ENCODE measurements around the gene RASGEF1B.

The RASGEF1B gene

GRCh38 chr4:81468678-81469077 is 3.0 kb downstream of the RASGEF1B start:
- FAIRE-seq: no peak
- TF ChIP-seq POU2F2 (IDR thresholded peaks at IDR 0.05; ENCODE audit: low read depth, low read length) (no peak), POLR2A (IDR thresholded peaks at IDR 0.05; ENCODE audit: low read depth, low read length) (no peak), POLR2AphosphoS5 (IDR thresholded peaks at IDR 0.05; ENCODE audit: low read depth, low read length) (no peak), SPI1 (IDR thresholded peaks at IDR 0.05; ENCODE audit: low read depth, low read length) (no peak), PAX5 (IDR thresholded peaks at IDR 0.05; ENCODE audit: insufficient read depth, low read length, severe bottlenecking) (no peak), TAF1 (IDR thresholded peaks at IDR 0.05; ENCODE audit: low read depth, low read length) (no peak)
- DNase-seq (ENCODE audit: insufficient read length, low spot score): no peak

- DNase-seq (ENCODE audit: insufficient read length, low spot score): no peak
Observed at GRCh38 chr4:81467672-81467964, 4.1 kb downstream of the RASGEF1B start.

GRCh38 chr4:81466841-81467671 is 4.7 kb downstream of the RASGEF1B start:
- DNase-seq (ENCODE audit: insufficient read length, low spot score) (peak; percentile 26), FAIRE-seq (peak; percentile 80)
- no peak for TF ChIP-seq POLR2AphosphoS5 (IDR thresholded peaks at IDR 0.05; ENCODE audit: low read depth, low read length)
- TF ChIP-seq SPI1 (IDR thresholded peaks at IDR 0.05; ENCODE audit: low read depth, low read length): no peak
- no peak for TF ChIP-seq TAF1 (IDR thresholded peaks at IDR 0.05; ENCODE audit: low read depth, low read length)

More at GRCh38 chr4:81467672-81467964, 4.1 kb downstream of the RASGEF1B start:
- no peak for TF ChIP-seq POLR2AphosphoS5 (IDR thresholded peaks at IDR 0.05; ENCODE audit: low read depth, low read length)
- no peak for TF ChIP-seq POU2F2 (IDR thresholded peaks at IDR 0.05; ENCODE audit: low read depth, low read length)
- TF ChIP-seq PAX5 (IDR thresholded peaks at IDR 0.05; ENCODE audit: insufficient read depth, low read length, severe bottlenecking): no peak
- no peak for TF ChIP-seq TAF1 (IDR thresholded peaks at IDR 0.05; ENCODE audit: low read depth, low read length)
- TF ChIP-seq POLR2A (IDR thresholded peaks at IDR 0.05; ENCODE audit: low read depth, low read length): no peak
- TF ChIP-seq SPI1 (IDR thresholded peaks at IDR 0.05; ENCODE audit: low read depth, low read length): no peak
- FAIRE-seq: no peak

- DNase-seq (ENCODE audit: insufficient read length, low spot score) (no peak), FAIRE-seq (no peak)
- no peak for TF ChIP-seq SPI1 (IDR thresholded peaks at IDR 0.05; ENCODE audit: low read depth, low read length)
- no peak for TF ChIP-seq PAX5 (IDR thresholded peaks at IDR 0.05; ENCODE audit: insufficient read depth, low read length, severe bottlenecking)
- TF ChIP-seq TAF1 (IDR thresholded peaks at IDR 0.05; ENCODE audit: low read depth, low read length): no peak
- TF ChIP-seq POLR2AphosphoS5 (IDR thresholded peaks at IDR 0.05; ENCODE audit: low read depth, low read length): no peak
- TF ChIP-seq POLR2A (IDR thresholded peaks at IDR 0.05; ENCODE audit: low read depth, low read length): no peak
- TF ChIP-seq POU2F2 (IDR thresholded peaks at IDR 0.05; ENCODE audit: low read depth, low read length): no peak
Observed at GRCh38 chr4:81465406-81466340, 6.0 kb downstream of the RASGEF1B start.

GRCh38 chr4:81460834-81461233 is 10.9 kb downstream of the RASGEF1B start:
- TF ChIP-seq POLR2AphosphoS5 (IDR thresholded peaks at IDR 0.05; ENCODE audit: low read depth, low read length) (no peak), PAX5 (IDR thresholded peaks at IDR 0.05; ENCODE audit: insufficient read depth, low read length, severe bottlenecking) (no peak), SPI1 (IDR thresholded peaks at IDR 0.05; ENCODE audit: low read depth, low read length) (no peak), POLR2A (IDR thresholded peaks at IDR 0.05; ENCODE audit: low read depth, low read length) (no peak), POU2F2 (IDR thresholded peaks at IDR 0.05; ENCODE audit: low read depth, low read length) (no peak), TAF1 (IDR thresholded peaks at IDR 0.05; ENCODE audit: low read depth, low read length) (no peak)
- no peak for FAIRE-seq

GRCh38 chr4:81460191-81460701 is 11.5 kb downstream of the RASGEF1B start:
- FAIRE-seq (no peak), DNase-seq (ENCODE audit: insufficient read length, low spot score) (no peak)
- TF ChIP-seq PAX5 (IDR thresholded peaks at IDR 0.05; ENCODE audit: insufficient read depth, low read length, severe bottlenecking) (no peak), POLR2A (IDR thresholded peaks at IDR 0.05; ENCODE audit: low read depth, low read length) (no peak), TAF1 (IDR thresholded peaks at IDR 0.05; ENCODE audit: low read depth, low read length) (no peak), SPI1 (IDR thresholded peaks at IDR 0.05; ENCODE audit: low read depth, low read length) (no peak), POLR2AphosphoS5 (IDR thresholded peaks at IDR 0.05; ENCODE audit: low read depth, low read length) (no peak), POU2F2 (IDR thresholded peaks at IDR 0.05; ENCODE audit: low read depth, low read length) (no peak)

More at GRCh38 chr4:81460834-81461233, 10.9 kb downstream of the RASGEF1B start:
- no peak for DNase-seq (ENCODE audit: insufficient read length, low spot score)

- DNase-seq (ENCODE audit: insufficient read length, low spot score): no peak
- no peak for FAIRE-seq
Observed at GRCh38 chr4:81459228-81459627, 12.5 kb downstream of the RASGEF1B start.

GRCh38 chr4:81457921-81458520 is 13.7 kb downstream of the RASGEF1B start:
- TF ChIP-seq TAF1 (IDR thresholded peaks at IDR 0.05; ENCODE audit: low read depth, low read length) (no peak), POLR2AphosphoS5 (IDR thresholded peaks at IDR 0.05; ENCODE audit: low read depth, low read length) (no peak), SPI1 (IDR thresholded peaks at IDR 0.05; ENCODE audit: low read depth, low read length) (no peak), POU2F2 (IDR thresholded peaks at IDR 0.05; ENCODE audit: low read depth, low read length) (no peak), PAX5 (IDR thresholded peaks at IDR 0.05; ENCODE audit: insufficient read depth, low read length, severe bottlenecking) (no peak), POLR2A (IDR thresholded peaks at IDR 0.05; ENCODE audit: low read depth, low read length) (no peak)
- DNase-seq (ENCODE audit: insufficient read length, low spot score): no peak
- no peak for FAIRE-seq

More at GRCh38 chr4:81459228-81459627, 12.5 kb downstream of the RASGEF1B start:
- no peak for TF ChIP-seq TAF1 (IDR thresholded peaks at IDR 0.05; ENCODE audit: low read depth, low read length)
- no peak for TF ChIP-seq POU2F2 (IDR thresholded peaks at IDR 0.05; ENCODE audit: low read depth, low read length)
- TF ChIP-seq PAX5 (IDR thresholded peaks at IDR 0.05; ENCODE audit: insufficient read depth, low read length, severe bottlenecking): no peak
- no peak for TF ChIP-seq POLR2AphosphoS5 (IDR thresholded peaks at IDR 0.05; ENCODE audit: low read depth, low read length)
- no peak for TF ChIP-seq SPI1 (IDR thresholded peaks at IDR 0.05; ENCODE audit: low read depth, low read length)
- no peak for TF ChIP-seq POLR2A (IDR thresholded peaks at IDR 0.05; ENCODE audit: low read depth, low read length)
